Measurements from ENCODE around the gene RFC5.

- TF ChIP-seq SP3 (tag by site-specific recombination; IDR thresholded peaks at IDR 0.05) (no peak), TCF7L2 (IDR thresholded peaks at IDR 0.05; ENCODE audit: borderline replicate concordance, low read depth, low read length) (no peak), ZBTB10 (tag by site-specific recombination; IDR thresholded peaks at IDR 0.05) (no peak), ZNF449 (tag by site-specific recombination; IDR thresholded peaks at IDR 0.05) (no peak), ZNF529 (tag by site-specific recombination; IDR thresholded peaks at IDR 0.05; ENCODE audit: insufficient replicate concordance) (no peak), ZBTB11 (tag by site-specific recombination; conservative IDR thresholded peaks at IDR 0.05; ENCODE audit: low read depth) (no peak), ZNF248 (tag by site-specific recombination; IDR thresholded peaks at IDR 0.05) (no peak), ZNF175 (tag by site-specific recombination; IDR thresholded peaks at IDR 0.05) (no peak)
- TF ChIP-seq, protein P1, sequence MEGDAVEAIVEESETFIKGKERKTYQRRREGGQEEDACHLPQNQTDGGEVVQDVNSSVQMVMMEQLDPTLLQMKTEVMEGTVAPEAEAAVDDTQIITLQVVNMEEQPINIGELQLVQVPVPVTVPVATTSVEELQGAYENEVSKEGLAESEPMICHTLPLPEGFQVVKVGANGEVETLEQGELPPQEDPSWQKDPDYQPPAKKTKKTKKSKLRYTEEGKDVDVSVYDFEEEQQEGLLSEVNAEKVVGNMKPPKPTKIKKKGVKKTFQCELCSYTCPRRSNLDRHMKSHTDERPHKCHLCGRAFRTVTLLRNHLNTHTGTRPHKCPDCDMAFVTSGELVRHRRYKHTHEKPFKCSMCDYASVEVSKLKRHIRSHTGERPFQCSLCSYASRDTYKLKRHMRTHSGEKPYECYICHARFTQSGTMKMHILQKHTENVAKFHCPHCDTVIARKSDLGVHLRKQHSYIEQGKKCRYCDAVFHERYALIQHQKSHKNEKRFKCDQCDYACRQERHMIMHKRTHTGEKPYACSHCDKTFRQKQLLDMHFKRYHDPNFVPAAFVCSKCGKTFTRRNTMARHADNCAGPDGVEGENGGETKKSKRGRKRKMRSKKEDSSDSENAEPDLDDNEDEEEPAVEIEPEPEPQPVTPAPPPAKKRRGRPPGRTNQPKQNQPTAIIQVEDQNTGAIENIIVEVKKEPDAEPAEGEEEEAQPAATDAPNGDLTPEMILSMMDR (tag by site-specific recombination; IDR thresholded peaks at IDR 0.05), result peak; percentile 48
- TF ChIP-seq, protein P2, sequence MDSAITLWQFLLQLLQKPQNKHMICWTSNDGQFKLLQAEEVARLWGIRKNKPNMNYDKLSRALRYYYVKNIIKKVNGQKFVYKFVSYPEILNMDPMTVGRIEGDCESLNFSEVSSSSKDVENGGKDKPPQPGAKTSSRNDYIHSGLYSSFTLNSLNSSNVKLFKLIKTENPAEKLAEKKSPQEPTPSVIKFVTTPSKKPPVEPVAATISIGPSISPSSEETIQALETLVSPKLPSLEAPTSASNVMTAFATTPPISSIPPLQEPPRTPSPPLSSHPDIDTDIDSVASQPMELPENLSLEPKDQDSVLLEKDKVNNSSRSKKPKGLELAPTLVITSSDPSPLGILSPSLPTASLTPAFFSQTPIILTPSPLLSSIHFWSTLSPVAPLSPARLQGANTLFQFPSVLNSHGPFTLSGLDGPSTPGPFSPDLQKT (IDR thresholded peaks at IDR 0.05; ENCODE audit: borderline replicate concordance, low read depth, low read length), result no peak
Observed at GRCh38 chr12:118055144-118055557, 38.6 kb downstream of the RFC5 start.
